ENCODE data around the gene GPR33.

GRCh38 chr14:31465111-31465510, 22.7 kb downstream of the GPR33 start:
- TF ChIP-seq TAF1 (IDR thresholded peaks at IDR 0.05; ENCODE audit: borderline replicate concordance, low read depth, low read length), result no peak
- TF ChIP-seq, protein P1, sequence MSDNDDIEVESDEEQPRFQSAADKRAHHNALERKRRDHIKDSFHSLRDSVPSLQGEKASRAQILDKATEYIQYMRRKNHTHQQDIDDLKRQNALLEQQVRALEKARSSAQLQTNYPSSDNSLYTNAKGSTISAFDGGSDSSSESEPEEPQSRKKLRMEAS (IDR thresholded peaks at IDR 0.05; ENCODE audit: low read depth), result no peak
- TF ChIP-seq, protein P2, sequence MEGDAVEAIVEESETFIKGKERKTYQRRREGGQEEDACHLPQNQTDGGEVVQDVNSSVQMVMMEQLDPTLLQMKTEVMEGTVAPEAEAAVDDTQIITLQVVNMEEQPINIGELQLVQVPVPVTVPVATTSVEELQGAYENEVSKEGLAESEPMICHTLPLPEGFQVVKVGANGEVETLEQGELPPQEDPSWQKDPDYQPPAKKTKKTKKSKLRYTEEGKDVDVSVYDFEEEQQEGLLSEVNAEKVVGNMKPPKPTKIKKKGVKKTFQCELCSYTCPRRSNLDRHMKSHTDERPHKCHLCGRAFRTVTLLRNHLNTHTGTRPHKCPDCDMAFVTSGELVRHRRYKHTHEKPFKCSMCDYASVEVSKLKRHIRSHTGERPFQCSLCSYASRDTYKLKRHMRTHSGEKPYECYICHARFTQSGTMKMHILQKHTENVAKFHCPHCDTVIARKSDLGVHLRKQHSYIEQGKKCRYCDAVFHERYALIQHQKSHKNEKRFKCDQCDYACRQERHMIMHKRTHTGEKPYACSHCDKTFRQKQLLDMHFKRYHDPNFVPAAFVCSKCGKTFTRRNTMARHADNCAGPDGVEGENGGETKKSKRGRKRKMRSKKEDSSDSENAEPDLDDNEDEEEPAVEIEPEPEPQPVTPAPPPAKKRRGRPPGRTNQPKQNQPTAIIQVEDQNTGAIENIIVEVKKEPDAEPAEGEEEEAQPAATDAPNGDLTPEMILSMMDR (IDR thresholded peaks at IDR 0.05), result no peak
- TF ChIP-seq RXRA (IDR thresholded peaks at IDR 0.05; ENCODE audit: borderline replicate concordance, low read depth), result no peak
- TF ChIP-seq POLR2AphosphoS5 (IDR thresholded peaks at IDR 0.05; ENCODE audit: low read depth, low read length), result no peak
- no peak for TF ChIP-seq MXI1 (IDR thresholded peaks at IDR 0.05; ENCODE audit: low read depth, low read length)
- TF ChIP-seq CHD2 (IDR thresholded peaks at IDR 0.05; ENCODE audit: low read length, partially characterized antibody), result no peak
- no peak for TF ChIP-seq USF2 (IDR thresholded peaks at IDR 0.05; ENCODE audit: borderline replicate concordance, low read depth, low read length)
- TF ChIP-seq EP300 (IDR thresholded peaks at IDR 0.05; ENCODE audit: borderline replicate concordance in 1 of 2, low read depth in 1 of 2, low read length in 1 of 2), result no peak
- TF ChIP-seq TCF12 (IDR thresholded peaks at IDR 0.05), result no peak
- no peak for TF ChIP-seq EZH2phosphoT487 (IDR thresholded peaks at IDR 0.05; ENCODE audit: borderline replicate concordance, low read depth)
- TF ChIP-seq RCOR1 (IDR thresholded peaks at IDR 0.05; ENCODE audit: low read length), result no peak
- TF ChIP-seq REST (IDR thresholded peaks at IDR 0.05; ENCODE audit: low read depth, low read length), result no peak
- TF ChIP-seq NFIC (IDR thresholded peaks at IDR 0.05; ENCODE audit: borderline replicate concordance), result no peak
